Globus pallidus (tissue), 1 donor: Measurements from ENCODE around the gene ALS2.
"Not testable (repeated sequence)": the region's sequence is repeated elsewhere in the genome, so short reads cannot be mapped to it uniquely, and the experiment has no call there.

Experiments
- DNase-seq: peaks from one replicate; pipeline ENCODE4 v3.0.0-alpha.2; 2015; ENCODE audit warnings: low spot score

ALS2 gene

DNA sequence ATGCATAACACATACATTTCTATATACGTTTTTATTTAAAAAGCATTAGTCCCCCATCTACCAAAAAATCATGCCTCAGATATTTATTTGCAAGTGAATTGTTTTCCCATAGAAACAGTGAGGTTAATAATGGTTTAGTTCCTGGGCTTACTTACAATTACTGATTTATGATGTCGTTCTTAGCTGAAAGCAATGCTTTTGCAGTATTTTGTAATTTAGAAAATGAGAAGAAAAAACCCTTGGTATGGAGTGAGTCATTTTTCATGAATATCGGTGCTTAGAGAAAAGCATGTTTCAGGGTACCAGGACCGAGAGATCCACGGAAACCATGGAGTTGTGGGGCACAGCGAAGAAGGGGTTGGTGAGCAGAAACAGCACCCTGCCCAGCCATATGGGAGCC is 13.6 kb upstream of the ALS2 start:
- DNase-seq, result no peak

DNA sequence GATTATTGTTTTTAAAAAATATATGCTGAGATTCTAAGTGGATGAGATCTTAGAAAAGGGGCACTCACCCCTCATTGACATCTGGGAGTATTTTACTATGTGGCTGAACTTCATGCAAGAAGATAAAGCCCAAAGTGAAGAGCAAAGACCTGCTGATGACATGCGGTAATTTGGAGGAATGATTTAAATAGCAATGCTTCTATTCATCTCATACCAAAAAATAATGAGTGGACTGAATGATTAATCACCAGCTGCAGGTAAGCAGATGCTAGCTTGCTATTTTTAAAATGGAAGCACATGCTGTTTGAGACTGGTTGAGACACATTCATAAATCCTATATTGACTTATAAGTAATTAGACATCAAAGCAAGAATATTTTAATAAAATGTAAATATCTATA is 12.9 kb upstream of the ALS2 start:
- no peak for DNase-seq

DNA sequence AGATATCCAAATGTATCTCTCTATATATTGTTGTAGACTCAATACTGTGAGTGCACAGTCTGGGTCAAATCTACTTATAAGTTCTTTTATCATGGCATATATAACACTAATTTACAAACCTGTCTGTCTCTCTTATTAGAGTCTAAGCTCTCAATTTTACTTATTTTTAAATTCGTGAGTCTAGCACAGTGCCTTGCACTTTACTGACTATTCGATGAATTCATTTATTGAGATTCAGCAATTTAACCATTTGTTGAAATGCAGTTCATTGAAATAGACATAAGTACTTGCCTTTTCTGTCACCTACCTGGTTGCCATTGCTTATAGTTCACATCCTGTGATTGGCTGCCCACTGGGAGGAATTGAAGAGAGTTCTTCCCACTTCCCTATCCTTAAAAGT is 10.3 kb upstream of the ALS2 start:
- DNase-seq, result no peak

DNA sequence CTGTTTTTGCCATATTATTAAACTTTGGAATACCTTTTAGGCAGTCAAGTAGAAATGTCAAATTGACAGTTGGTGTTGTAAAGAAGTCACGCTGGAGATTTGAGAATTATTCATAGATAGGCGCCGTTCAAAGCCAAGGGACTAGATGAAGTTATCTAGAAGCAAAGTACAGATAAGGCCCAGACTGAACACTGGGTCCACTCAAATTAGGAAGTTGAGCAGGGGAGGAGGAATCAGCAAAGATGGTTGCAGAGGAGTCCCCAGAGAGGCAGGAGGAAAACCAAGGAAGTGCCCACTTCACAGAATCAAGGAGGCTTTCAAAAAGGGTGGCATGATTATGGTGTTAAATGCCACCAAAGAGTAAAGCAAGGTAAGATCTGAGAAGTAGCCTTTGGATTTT is 9.6 kb upstream of the ALS2 start:
- no peak for DNase-seq

DNA sequence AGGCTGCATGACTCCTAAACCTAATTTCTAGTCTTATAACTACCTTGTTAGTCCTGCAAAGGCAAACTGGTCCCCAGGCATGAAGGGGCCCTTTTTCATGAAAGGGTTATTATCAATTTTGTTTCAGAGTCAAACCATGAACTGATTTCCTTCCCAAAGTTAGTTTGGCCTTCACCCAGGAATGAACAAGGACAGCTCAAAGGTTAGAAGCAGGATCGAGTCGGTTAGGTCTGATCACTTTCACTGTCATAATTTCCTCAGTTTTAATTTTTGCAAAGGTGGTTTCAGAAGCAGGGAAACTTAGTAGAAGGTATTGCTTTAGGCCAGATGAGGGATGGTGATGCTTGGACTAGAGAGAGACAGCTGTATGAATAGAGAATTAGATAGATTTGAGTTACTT is 8.7 kb upstream of the ALS2 start:
- DNase-seq, result no peak

DNA sequence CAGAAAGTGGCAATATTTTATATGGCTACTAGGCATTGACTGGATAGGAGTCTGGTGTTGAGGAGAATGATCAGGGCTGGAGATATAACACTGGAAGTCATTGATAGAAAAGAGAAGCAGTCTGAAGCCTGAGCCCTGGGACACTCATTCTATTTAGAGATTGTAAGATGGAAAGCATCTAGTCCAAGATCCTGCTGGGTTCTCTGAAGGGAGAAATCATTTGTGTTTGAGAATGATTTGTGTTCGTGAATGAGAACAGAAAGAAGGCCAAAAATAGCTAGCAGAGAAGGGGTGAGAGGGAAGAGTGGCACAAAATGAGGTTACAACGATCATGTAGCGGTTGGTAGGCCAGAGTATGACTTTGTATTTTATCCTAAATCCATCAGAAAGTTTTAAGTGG is 7.6 kb upstream of the ALS2 start:
- no peak for DNase-seq

DNA sequence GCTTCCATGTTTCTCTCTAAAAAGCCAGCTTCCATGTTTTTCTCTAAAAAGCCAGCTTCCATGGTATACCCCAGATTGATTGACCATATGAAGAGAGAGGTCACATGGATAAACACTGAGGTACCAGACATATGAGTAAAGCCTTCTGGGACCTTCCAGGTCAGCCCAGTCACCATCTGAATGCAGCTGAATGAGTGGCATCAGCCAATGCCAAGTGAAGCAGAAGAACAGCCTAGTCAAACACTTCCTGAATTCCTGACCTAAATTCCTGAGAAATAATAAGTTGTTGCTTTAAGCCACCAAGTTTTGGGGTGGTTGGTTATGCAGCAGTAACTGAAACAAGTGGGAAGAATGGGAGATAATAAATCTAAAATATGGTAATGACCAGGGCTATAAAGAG is 5.7 kb upstream of the ALS2 start:
- no peak for DNase-seq

DNA sequence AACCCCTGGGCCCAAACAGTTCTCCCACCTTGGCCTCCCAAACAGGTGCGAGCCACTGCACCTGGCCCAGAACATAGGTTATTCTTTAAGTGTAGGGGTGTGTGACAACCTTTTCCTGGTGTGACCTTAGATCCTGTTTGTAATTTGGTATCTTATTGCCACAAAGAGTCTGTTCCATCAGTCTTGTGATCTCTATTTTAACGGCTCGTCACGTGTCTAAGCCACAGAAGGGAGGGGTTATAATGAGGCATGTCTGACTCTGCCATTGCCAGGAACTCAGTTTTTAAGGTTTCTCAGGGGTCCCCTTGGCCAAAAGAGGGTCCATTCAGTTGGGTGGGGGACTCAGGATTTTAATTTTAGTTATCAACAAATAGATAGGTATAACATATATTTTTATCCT is 4.4 kb upstream of the ALS2 start:
- DNase-seq, result no peak

DNA sequence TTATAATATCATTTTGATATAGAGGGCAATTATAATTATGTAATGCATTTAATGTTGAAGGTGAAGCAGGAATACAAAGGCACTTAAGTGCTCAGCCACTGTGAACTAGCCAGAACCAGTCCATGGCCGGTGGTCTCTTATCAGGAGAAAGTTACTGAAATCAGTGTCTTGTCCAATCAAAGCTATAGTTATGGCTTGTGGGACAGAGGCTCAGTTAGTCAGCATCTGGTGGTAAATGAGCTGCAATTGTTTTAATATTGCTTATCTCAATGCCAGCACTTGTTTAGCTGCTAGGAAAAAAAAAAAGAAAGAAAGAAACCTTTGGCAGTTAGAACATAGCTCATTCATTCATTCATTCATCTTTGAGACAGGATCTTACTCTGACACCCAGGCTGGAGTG is 3.8 kb upstream of the ALS2 start:
- no peak for DNase-seq

DNA sequence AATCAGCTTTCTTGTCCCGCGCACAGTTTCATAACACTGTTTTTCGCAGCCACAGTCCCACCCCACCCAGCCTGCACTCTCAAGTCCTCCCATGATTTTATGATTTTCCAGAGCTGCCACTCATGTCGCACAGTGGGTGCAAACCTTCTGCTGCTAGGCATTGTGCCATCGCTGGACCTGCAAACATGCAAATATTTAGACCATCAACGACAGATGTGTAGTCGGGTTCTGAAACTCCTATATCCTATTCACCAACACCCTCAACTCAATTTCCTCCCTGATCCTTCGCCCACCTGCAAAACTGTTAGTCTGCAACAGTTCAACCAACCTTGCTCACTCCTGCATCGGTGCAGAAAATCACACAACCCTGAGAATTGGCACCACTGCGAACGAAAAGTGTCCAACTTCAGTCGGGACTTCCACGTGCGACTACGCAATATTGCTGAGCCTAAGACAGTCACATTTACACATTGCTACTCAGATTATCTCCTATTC is 871 bp upstream of the ALS2 start:
- DNase-seq, result no peak

DNA sequence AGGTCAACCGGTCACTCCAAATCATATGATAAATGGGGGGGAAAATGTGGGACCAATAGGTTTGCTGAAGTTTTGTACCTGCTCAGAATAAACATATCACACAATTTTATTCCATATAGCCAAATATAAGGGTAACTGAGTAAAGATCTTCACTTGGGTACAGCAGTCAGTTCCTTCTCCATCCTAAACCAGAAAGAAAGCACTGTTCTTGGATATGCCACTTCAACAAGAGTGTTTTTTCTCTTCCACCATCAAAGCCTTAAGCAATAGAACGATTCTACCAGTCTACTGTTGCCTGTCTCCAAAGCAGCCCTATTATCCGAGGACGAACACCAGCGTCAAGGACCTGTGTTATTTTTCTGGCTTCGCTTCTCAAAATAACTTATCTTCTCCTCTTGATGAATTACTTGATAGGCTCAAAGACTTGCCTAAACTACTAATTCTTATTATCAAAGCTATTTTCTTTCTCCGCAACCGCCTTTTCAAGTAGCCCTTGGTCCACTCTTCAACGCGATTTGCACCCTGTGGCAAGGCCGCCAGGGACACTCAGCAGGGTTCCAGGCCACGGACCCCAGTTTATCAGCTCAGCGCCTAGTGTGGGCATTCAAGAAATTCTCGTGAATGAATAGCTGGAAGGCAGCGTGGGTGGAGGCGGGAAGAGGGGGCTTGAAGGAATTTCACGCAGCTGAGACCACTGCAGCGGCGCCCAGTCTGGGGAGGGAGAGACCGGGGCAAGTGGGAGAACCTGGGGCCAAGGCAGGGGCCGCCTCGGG is 646 bp downstream of the ALS2 start:
- DNase-seq, result no peak

DNA sequence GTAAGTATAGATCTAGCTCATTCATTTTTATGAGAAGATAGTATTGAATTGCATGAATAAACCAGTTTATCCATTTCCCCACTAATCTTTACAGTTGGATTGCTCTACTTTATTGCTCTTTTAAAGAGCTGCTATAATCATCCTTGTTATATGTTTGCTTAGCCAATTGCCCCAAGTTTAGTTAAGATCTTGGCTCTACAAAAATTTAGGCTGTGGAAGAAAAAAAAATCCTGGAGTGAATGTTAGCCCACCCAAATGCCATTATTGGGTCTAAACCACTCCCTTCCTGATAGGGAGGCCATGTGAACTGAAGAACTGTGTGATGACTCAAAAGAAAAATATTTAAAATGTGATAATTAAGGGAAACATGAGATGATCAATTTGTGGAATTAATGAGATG is 2.9 kb downstream of the ALS2 start:
- DNase-seq, result no peak

DNA sequence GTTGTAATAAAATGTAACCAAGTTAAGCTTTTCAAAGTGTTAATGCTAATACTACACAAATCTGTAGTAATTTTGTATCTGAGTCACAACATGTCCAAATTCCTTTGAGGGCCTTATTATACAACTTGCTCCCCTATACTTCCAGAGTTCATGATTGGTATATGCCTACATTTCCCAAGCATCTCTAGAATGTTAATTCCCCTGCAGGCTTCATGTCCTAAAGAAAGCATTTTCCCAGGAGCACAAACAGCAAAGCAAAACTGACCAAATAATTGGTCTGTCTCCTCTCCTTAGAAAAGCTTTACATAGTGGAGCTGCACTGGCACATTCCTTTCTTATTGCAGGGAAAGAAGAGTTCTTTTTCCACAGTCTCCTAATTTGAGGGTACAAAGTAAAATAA is 3.7 kb downstream of the ALS2 start:
- no peak for DNase-seq

DNA sequence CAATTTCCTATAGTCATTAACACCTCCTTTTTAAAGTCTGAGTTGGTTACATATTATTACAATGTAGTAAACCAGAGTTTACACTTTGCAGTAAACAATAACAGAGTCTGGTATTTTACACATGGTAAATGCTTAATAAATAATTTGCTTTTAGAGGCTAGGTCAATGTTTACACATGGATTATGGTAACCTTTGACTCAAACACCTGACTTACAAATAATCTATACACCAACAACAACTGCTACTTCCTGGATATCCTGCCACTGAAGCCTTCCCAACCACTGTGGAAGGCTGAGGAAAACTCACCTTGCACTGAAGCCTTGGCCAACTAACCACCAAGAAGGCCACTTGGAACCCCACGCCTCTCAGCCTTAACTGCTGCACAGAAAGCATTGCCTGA is 5.4 kb downstream of the ALS2 start:
- DNase-seq, result no peak

DNA sequence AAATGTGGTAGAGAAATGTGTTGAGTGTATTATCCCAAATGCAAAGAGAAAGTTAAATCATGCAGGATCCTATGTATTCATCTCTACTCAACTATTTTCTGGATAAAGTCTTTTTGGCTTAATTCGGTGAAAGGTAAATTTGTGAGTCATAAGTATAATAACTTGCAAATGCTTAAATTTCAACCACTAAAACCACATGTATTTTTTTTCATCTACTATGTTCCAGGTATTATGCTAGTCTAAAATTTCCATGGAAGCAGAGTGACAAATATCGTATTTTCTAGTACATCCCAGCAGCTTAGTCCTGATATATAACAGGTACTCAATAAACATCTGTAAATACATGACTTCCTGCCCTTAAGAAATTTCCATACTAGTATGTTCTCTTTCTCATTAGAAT is 6.2 kb downstream of the ALS2 start:
- no peak for DNase-seq

DNA sequence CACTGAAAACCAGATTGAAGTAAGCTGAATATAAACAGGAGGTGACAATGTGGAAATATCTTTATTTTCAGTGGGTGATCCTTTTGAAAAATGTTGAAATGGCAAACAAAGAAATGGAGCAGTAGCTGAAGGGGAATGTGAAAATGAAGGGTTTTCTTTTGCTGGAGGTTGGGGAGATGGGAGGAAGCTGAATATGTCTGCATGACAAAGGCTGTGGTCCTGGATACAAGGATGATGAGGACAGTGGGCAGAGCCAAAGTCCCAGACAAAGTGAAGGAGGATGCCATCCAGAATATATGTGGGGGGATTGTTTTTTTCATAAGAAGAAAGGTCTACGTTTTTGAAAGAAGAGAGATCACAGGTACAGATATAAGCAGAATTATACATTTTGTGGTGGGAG is 6.7 kb downstream of the ALS2 start:
- no peak for DNase-seq

DNA sequence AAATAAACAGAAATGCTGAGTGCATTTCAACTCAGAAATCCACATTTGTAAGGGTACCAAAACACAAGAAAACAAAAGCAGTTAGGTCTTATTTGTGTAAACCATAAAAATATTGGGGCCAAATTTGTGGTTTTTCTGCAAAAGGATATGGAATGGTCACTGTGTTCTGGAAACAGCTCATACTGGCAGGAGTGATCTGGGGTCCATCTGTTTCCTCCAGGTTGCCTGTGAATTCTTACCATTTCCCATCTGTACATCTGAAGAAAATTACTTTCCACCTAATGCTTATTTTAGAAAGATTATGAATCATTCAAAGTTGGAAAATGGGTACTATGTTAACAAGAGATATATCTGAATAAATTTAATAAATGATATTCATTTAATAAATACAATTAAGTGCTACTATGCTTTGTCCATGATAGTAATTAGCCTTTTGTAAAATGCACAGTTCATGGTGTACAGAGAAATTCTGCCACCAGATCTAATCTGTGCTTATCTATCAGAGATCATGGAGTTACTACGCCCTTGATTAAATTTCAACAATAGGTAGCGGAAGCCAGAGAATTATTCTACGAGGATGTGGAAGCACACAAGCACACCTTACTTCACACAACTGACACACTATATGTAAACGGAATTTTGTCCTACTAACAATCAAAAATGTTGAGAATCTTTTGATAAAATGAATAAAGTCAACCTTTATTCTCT is 10.9 kb downstream of the ALS2 start:
- no peak for DNase-seq

DNA sequence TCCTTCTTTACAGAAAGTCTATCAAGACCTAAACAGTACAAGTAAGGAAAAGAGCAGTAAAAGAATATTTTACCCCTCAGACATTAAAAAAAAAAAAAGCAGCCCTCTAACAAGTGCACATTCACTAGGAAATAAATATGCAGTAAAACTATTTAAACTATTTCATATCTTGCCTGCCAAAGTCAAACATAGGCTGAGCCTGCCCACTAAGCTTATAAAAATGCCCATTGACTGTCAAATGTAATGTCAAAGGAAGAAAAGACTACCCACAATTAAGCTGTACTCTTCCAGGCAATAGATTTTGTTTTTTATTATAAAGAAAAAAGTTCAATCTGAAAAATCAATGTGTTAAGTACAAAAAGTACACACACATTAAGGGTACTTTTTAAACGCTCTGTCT is 11.8 kb downstream of the ALS2 start:
- DNase-seq, result no peak

DNA sequence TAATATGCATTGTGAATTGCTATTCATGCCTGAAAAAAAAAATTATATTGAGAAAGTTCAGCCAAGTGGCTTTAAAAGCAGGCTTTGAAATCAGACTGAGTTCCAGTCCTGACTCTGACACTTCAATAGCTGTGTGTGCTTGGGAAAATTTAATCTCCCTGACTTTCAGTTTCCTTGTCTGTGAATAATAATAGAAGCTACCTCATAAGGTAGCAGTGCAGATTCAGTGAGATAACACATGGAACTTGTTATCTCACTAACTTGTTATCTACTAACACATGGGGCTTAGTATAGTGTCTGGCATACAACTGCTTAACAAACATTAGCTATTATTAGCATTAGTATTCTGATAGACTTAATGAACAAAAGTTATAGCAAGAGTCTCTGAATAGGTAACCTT is 14.9 kb downstream of the ALS2 start:
- DNase-seq, result no peak

DNA sequence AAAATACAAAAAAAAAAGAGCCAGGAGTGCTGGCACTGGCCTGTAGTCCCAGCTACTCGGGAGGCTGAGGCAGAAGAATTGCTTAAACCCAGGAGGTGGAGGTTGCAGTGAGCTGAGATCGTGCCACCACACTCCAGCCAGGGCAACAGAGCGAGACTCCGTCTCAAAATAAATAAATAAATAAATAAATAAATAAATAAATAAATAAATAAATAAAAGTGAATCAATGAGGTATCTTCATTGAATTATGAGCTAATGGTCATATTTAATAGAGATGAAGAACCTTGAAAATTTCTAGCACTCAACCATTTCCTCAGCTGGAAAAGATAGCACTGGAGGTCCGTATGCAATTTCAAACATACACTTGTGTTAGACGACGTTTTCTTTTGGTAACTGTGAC is 16.3 kb downstream of the ALS2 start:
- not testable (repeated sequence) for DNase-seq

DNA sequence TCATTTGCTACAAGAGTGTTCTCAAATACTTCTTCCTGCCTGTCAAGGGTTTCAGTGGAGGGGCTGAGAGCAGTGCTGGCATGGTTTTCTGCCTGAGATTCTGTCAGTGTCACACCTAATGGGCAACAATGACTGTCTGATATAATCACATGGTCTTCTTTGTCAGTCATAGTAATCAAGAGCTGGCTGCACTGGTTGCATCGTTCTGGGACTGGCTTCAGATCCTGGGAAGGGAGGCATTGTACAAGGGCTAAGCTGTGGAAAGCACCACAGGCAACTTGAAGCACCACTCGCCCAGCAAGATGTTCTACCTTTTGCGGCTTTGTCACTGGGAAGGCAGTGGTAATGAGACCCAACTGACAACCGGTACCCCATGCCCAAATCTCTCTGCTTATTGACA is 19.6 kb downstream of the ALS2 start:
- DNase-seq, result no peak

DNA sequence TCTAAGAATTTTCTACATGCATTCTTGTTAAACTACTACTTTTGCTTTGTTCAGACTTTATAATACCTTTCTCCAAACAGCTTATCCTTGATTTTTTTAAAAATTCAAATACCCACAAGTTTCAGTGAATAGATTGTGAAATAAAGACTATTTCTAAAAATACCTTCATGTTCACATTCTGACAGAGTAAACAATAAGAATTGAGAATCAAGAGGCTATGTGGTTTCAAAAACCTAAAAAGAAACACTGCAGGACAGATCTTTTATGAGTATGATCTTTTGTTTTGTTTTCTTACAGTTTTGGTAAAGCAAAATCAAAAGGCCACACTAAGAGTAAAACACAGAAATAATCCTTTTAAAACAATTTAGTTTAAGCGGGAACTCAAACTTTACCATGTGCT is 21.2 kb downstream of the ALS2 start:
- no peak for DNase-seq

DNA sequence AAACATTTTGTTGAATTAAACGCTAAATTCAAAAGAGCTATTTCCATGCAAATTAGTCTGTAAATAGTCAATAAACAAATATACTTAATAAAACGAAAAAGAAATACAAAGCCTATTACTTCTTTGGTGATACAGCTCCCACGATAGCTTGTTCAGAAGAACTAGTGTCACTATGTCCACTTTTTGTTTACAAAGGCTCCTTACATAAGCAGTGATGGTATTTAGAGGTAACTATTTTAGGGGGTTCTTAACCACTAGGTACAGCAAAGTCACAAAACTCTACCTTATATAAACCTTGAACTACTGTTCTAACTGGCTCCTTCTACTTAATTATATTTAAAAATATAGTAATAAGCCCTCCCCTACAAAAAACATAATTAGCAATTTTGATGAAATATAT is 21.9 kb downstream of the ALS2 start:
- DNase-seq, result no peak

DNA sequence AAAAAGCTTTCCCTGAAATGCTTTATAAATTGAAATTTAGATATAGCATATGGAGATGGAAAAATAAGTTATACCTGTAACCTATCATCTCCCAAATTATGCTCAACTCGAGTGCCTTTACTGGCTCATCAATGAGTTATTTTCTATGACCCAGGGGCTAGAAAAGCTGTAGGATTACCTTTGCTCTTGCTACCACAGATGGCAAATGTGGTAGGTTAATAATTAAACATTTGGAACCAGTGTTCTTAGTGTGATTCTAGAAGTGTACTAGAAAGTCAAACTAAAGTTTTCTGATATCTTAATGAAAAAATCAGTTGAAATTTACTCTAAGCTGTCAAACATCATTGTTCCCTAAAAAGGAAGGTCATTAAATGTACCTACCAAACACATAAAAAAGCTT is 22.5 kb downstream of the ALS2 start:
- no peak for DNase-seq
